HG03175 (cell line): Measurements from ENCODE around the gene ARFGEF3.

ENCODE experiments used
- ATAC-seq: cut with Tn5 transposase; IDR thresholded peaks from one replicate; pipeline ENCODE4 v1.9.1; 2021; ENCODE audit warnings: mild to moderate bottlenecking, moderate library complexity; ENCODE audit not compliant: unreplicated experiment

ARFGEF3 gene

GRCh38 chr6:138161088-138161337, 726 bp upstream of the ARFGEF3 start:
- ATAC-seq, result no peak

- peak; percentile 29 for ATAC-seq
These were observed 594 bp downstream of the ARFGEF3 start for GRCh38 chr6:138162111-138162954.

- ATAC-seq, result no peak
These were observed 1.3 kb downstream of the ARFGEF3 start for GRCh38 chr6:138162955-138163575.

GRCh38 chr6:138175596-138175995, 13.9 kb downstream of the ARFGEF3 start:
- no peak for ATAC-seq

GRCh38 chr6:138176652-138177232, 15.0 kb downstream of the ARFGEF3 start:
- ATAC-seq, result no peak

- no peak for ATAC-seq
These were observed 21.4 kb downstream of the ARFGEF3 start for GRCh38 chr6:138182939-138183789.

GRCh38 chr6:138183790-138184134, 22.0 kb downstream of the ARFGEF3 start:
- ATAC-seq, result no peak

- no peak for ATAC-seq
These were observed 22.5 kb downstream of the ARFGEF3 start for GRCh38 chr6:138184230-138184629.

- ATAC-seq, result no peak
These were observed 25.4 kb downstream of the ARFGEF3 start for GRCh38 chr6:138187156-138187555.

- ATAC-seq, result no peak
These were observed 26.7 kb downstream of the ARFGEF3 start for GRCh38 chr6:138188278-138188941.

- ATAC-seq, result no peak
These were observed 32.5 kb downstream of the ARFGEF3 start for GRCh38 chr6:138194287-138194686.

- no peak for ATAC-seq
These were observed 34.5 kb downstream of the ARFGEF3 start for GRCh38 chr6:138196122-138196738.

- no peak for ATAC-seq
These were observed 35.8 kb downstream of the ARFGEF3 start for GRCh38 chr6:138197570-138197969.

- no peak for ATAC-seq
These were observed 36.8 kb downstream of the ARFGEF3 start for GRCh38 chr6:138198430-138199091.

GRCh38 chr6:138201836-138202235, 40.1 kb downstream of the ARFGEF3 start:
- ATAC-seq, result no peak

GRCh38 chr6:138203315-138203714, 41.6 kb downstream of the ARFGEF3 start:
- ATAC-seq, result no peak

GRCh38 chr6:138204303-138204702, 42.6 kb downstream of the ARFGEF3 start:
- no peak for ATAC-seq

GRCh38 chr6:138204792-138205384, 43.1 kb downstream of the ARFGEF3 start:
- no peak for ATAC-seq

- no peak for ATAC-seq
These were observed 43.8 kb downstream of the ARFGEF3 start for GRCh38 chr6:138205437-138206094.
